Right forelimb (tissue), 1 donor: ENCODE measurements around the gene COL23A1.
"Not testable (repeated sequence)": the region's sequence is repeated elsewhere in the genome, so short reads cannot be mapped to it uniquely, and the experiment has no call there.

Source experiments
- DNase-seq: peaks from one replicate; pipeline ENCODE4 v3.0.0-alpha.2; 2018

The COL23A1 gene

DNA sequence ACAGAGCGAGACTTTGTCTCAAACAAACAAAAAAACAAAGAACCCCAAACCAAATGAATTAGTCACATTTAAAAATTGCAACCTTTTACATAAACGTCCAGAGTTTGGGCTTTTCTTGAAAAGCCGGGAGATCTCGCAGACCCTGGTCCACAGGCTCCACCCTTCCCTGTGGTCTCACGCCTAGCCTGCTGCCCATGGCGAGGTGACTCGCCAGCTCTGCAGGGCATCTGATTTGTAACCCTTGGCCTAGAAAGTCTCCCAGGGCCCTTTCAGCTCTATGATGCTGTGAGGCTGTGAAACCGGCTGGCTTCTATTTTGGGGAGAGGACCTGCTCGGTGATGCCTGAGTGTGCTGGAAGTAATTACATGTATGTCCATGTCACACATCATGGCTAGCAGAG, 312.8 kb downstream of the COL23A1 start:
- DNase-seq: no peak

- no peak for DNase-seq
Observed at GRCh38 chr5:178274781-178275537, 315.2 kb downstream of the COL23A1 start.

DNA sequence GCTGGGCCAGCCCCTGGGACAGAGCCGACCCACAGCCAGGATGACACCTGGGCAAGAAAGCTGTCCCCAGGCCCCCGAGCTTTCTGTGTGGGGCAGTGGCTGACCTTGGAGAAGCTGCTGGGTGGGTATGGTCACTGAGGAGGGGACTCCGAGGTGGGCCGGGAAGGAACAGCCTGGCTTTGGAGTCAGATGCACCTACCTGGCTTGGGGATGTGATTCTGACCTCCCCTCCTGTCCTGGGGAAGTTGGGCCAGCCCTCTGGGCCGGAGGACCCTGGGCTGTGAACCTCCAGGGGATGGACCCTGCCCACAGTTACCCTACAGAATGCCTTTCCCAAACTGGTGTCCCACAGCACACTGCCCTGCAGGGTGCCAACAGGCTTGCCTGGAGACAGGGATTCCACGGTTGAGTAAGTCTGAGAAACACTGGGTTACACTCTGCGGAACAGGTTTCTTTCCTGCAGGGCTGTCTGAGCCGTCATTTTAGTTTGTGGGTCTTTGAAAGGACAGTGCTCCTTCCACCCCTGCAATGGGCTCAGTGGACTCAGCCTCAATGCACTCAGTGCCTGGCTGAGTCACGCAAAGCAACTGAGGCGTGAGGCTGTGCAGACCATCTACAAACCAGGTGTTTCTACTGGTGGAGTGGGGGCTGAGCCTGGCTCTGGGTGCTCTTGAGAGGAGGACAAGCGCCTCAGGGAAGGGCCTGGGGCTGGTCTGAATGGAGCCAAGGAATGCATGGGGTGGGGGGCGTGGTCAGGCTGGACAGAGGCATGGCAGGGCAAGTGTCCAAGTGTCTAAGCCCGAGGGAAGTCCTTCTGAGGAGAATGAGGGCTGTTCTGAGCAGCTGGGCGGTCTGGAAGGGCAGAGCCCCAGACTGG, 316.3 kb downstream of the COL23A1 start:
- no peak for DNase-seq

DNA sequence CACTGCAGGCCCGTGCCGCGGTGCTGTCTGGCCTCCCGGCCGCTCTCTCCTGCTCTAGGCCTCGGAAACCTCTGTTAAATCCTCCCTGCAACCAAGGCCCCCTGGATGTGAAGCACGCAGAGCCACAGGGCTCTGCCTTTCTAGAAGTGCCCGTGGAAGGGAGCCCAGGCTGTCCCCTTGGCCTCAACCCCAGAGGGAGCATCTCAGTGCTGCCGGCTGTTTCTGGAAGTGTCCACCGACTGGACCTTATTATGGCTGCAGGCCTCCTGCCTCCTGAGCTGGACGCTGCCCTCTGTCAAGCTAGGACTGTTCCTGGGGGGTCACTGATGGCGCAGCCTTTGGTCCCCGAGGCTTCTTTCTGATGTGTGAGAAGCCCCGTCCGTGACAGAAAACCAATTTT, 317.2 kb downstream of the COL23A1 start:
- no peak for DNase-seq

DNA sequence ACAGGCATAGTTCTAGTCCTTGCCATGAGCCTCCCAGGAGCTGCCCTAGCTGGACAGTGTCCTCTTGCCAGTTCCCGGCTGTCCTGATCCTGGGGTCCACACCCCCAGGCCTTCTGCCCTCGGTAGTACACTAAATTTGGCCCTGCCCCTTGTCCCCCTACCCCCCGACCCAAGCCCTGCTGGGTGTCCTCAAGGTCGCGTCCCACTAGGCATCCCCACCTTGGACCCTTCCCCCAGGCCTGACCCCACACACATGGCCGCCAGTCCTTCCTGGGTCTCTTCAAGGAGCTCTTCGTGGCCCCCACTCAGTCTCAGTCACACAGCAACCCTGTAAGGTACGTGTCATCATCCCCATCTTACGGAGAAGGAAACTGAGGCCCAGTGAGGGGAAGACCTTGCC, 317.6 kb downstream of the COL23A1 start:
- no peak for DNase-seq

GRCh38 chr5:178271726-178272479, 318.3 kb downstream of the COL23A1 start:
- no peak for DNase-seq

DNA sequence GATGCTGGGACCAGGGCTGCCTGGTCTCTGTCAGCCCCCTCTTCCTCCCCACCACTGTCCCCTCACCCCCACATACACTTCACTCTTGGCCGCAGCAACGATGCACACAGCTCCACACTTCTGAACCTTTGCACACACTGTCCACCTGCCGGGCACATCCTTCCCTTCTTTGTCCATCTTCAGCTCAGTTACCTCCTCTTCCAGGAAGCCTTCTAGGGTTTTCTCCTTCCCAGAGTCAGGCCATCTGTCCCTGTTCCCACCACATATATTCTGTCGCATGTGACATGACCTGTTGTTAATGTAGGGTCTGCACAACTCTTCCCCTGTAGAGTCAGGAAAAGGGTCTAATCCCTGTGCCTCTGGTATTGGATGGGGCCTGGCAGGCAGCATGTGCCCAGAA, 319.0 kb downstream of the COL23A1 start:
- DNase-seq: no peak

DNA sequence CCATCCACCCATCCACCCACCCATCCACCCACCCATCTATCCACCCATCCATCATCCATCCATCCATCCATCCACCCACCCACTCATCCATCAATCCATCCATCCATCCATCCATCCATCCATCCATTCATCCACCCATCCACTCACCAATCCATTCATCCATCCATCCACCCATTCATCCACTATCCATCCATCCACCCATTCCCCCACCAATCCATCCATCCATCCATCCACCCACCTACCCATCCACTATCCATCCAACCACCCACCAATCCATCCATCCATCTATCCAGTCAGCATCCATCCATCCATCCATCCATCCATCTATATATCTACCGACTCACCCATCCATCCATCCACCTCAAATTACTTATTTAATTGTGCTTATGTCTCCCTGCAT, 320.7 kb downstream of the COL23A1 start:
- no peak for DNase-seq

GRCh38 chr5:178267876-178268275, 322.3 kb downstream of the COL23A1 start:
- DNase-seq: no peak

- DNase-seq: no peak
Observed at GRCh38 chr5:178267245-178267644, 322.9 kb downstream of the COL23A1 start.

- no peak for DNase-seq
Observed at GRCh38 chr5:178266581-178266980, 323.6 kb downstream of the COL23A1 start.

DNA sequence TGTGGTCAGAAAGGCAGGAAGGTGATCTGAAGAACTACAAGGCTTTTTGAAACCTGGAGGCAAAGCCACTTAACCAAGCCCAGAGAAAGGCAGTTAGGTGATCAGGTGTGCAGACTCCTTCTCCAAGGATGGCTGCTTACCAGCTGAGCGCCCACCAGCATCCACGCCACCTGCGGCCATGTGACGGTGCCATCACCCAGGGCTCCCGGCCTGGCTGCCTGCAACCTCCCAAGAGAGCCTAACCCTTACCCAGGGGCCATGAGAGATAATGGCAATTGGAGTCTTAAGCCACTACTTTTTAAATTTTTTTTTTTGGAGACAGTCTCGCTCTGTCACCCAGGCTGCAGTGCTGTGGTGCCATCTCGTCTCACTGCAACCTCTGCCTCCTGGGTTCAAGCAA, 324.4 kb downstream of the COL23A1 start:
- no peak for DNase-seq

DNA sequence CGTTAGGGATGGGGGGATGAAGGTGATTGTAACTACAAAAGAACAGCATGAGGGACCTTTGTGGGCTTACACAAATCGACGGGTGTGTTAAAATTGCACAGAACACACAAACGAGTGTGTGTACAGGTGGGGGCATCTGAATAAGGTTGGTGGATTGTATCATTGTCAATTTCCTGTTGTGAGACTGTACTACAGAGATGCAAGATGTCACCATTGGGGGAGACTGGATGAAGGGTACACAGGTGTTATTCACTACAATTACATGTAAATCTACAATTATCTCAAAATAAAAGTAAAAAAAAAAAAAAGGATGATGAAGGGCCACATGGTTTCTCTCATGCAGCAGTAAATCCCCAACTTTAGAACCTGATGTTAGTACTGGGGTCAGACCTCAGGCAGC, 326.1 kb downstream of the COL23A1 start:
- DNase-seq: no peak

GRCh38 chr5:178261666-178262600, 328.3 kb downstream of the COL23A1 start:
- DNase-seq: no peak

DNA sequence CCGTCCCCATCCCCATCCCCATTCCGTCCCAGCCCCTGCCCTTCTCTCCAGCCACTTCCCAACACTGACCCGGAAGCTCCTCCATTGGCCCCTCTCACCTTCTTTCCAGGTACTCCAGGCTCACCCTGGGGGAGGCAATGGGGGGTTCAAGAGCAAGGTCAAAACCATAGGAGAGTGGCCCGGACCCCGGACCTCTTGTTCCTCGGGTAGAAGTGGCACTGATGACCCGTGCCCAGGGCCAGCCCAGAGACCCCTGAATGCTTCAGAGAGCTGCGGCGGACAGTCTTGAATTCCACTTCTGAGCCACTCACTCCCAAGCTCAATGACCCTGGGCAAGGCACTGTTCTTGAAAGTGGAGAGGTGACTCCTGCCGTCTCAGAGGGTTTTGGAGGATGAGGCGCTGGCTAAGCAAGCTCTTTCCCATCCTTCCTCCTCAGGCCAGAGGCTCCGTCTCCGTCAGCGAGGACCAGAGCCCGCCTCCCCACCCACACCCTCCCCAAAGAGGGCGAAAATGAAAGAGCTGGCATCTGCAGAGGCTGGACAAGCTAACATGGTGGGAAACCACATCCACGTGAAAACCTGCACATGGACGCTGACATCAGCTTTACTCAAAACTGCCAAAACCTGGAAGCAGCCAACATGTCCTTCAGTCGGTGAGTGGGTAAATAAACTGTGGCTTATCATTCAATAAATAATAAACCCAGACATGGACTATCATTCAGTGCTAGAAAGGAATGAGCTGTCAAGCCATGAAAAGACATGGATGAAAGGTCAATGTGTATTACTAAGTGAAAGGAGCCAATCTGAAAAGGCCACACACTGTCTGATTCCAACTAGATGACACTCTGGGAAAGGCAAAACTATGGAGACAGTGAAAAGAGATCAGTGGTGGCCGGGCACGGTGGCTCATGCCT, 330.3 kb downstream of the COL23A1 start:
- no peak for DNase-seq

- no peak for DNase-seq
Observed at GRCh38 chr5:178257650-178258049, 332.5 kb downstream of the COL23A1 start.

DNA sequence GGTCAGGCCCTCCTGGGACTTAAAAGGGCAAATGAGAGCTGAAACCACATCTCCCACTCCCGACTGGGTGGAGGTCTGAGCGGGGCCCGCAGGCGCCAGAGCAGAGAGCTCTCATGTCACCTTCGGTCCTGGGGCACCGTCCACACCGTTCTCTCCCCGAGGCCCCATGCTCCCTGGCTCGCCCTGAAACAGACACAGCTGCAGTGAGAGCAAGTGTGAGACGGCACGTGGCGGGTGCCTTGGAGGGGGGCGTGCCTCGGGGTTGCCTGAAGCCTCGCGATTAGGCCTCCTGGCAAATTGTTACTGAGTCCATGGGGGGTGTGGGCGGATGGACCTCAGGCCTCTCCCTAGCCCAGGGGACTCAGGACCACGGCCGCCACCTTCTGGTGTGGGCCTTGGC, 333.4 kb downstream of the COL23A1 start:
- DNase-seq: no peak

DNA sequence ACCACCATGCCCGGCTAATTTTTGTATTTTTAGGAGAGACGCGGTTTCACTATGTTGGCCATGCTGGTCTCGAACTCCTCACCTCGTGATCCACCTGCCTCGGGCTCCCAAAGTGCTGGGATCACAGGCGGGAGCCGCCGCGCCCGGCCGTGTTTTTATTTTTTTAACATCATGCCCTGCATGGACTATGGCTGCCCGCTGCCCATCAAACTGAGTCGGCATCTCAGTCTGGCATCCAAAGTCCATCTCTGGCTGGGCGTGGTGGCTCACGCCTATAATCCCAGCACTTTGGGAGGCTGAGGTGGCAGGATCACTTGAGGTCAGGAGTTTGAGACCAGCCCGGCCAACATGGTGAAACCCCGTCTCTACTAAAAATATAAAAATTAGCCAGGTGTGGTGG, 336.6 kb downstream of the COL23A1 start:
- DNase-seq: not testable (repeated sequence)

DNA sequence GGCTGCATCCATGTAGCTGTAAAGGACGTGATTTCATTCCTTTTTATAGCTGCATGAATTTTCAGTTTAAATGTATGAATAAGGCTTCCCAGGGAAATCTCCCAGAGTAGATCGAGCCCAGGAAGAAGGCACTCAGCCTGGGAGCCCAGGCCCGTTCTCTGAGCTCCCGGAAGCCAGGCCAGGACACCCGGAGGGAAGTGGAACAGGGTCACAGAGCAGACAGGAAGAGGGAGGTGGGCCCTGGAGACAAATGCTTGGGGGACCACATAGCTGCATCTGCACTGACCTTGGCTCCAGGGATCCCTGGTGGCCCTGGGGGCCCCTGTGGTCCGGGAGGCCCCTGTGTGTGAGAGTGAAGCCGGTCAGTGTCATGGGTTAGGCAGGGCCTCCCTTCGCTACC, 337.9 kb downstream of the COL23A1 start:
- no peak for DNase-seq

- DNase-seq: no peak
Observed at GRCh38 chr5:178250263-178250662, 339.9 kb downstream of the COL23A1 start.
